Placental epithelial cell (primary cell): ENCODE results near the gene VPS33A. TPM values are rescaled to one million over a fixed set of nuclear protein-coding genes. Genes with fewer than 3 reads are reported as not detected.
A peak's percentile ranks its signal among the peaks of the same experiment; 100 is the strongest.

Source experiments
- small RNA-seq: library from RNA; depleted of rRNA; stranded (forward); fragments of <200 nt; gene quantifications from one replicate; pipeline ENCODE3, GENCODE V24; 2012
- total RNA-seq: library from RNA; depleted of rRNA; stranded (reverse); fragments of >200 nt; gene quantifications from 2 replicates; pipeline ENCODE4 v1.2.3, GENCODE V29; 2012

Gene VPS33A
- 24.3 and 27.2 TPM in 2 replicates for total RNA-seq

DNA sequence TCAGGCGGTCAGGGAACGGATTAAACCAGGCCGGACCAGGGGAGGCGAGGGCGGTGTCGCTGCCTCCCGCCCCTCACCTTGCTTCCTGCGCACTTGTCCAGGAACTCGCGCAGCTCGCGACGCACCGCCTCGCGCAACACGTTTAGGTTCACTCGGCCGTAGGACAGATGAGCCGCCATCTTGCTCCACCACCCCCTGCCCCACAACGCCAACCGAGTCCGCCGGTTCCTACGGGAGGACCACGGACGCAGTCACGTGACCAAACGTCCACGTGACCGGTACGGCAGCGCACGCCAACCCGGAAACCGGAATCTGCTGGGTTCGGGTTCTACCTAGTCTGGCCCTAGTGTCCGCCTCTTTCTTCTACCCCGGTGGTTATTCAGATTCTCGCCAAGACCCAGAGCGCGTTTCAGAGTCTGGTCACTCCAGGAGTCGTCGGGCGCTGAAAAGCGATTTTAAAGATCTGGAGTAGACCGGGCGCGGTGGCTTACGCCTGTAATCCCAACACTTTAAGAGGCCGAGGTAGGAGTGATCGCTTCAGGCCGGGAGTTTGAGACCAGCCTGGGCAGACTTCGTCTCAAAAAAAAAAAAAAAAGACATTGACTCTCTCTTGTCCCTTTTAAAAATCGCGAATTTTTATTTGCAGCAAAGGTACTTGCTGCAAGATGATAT, at the start of gene VPS33A:
TSS of gene VPS33A (minus strand) at position 265 of the 672 bp plus-strand sequence. CDS start at position 179, 86 bp downstream.

DNA sequence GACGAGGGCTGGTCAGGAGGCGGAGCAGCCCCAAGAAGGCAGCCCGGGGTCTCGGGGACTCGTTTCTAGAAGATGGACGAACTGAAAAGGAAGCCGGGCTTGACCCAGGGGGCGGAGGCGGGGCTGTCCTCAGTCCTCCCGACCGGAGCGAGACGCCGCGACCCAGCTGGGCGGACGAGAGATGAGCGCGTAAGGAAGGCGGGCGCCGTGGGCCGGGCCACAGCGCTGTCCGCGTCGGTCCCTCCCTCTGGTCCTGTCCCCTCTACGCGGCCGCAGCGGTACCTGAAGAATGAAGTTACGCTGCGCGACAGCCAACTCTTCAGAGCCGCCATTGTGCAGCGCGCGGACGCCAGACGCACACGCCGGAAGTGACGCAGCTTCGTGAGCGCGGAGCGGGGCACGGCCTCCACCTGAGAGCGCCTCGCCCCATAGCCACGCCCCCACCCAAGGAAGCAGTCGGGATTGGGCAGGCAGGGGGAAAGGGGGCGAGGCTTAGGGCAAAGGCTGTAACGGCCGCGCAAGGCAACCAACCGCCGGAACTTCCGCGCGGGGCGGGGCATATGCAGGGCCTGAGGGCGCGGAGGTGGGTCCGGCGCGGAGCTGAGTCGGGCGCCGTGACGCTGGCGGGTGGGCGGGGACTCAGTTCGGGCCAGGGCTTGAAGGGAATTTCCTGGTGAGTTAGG, 40.5 kb downstream of the VPS33A start, which contains the start of gene DIABLO:
TSS of gene DIABLO (minus strand) at position 370 of the 683 bp plus-strand sequence. CDS start at position 332, 38 bp downstream.

DNA sequence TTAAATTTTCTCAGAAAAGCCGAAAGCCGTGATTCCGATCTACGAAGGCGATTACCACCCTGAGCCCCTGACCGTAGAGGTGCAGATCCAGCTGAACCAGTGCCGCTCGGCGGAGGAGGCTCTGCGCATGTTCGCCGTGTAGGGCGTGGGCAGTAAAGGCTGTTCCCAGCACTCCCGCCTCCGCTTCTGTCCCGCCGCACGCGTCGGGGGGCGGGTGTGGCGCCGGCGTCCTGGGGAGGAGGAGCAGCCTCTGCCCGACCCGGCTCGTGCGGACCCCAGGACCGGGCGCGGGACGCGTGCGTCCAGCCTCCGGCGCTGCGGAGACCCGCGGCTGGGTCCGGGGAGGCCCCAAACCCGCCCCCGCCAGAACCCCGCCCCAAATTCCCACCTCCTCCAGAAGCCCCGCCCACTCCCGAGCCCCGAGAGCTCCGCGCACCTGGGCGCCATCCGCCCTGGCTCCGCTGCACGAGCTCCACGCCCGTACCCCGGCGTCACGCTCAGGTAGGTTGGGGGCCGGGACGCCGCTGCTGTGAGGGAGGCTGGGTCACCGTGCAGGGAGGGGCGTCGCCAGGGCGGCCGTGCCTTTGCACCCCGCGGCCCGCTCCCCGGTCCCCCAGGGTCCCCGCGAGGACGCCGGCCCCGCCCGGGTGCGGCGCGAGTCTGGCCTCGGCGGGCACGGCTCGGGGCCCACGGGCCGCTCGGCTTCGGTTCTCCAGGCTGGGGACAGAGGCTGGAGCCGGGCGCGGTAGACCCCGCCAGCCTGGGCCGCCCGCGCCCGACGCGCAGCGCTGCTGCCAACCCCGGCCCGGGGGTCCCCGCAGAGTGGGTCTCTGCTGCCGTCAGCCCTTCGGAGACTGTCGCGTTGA, 62.8 kb downstream of the VPS33A start, which contains the start of gene B3GNT4:
TSS of gene B3GNT4 (plus strand) at position 409 of the 866 bp plus-strand sequence. CDS start 910 bp downstream, outside the sequence.

DNA sequence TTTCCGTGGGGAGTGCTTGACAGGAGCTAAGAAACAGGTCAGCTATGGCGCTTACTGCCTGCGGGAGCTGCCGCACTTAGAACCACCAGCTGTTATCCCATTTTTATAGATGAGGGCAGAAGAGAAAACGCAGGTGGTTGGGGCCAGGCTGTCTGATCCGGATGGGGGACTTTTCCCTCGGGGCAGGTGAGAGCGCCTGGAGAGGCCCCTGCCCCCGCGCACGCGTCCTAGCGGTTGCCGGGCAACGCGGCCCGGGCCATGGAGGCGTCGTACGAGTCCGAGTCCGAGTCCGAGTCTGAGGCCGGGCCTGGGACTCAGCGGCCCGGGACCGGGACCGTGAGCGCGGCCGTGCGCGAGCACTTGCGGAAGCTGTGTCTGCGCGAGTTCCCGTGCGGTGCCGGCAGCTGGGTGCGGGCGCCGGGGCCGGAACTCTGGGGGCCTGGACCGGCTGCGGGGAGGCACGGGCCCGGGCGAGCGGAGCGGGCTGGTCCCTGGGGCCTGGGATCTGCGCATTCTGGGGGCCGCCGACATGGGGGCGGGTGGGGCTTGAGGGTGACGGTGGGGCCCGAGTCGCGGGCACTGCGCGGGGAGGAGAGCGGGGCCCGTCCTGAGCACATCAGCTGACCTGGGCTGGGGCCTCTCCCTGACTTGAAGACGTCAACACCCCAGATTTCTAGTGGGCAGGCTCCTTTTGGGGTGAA, 83.3 kb downstream of the VPS33A start, which contains the start of gene LRRC43:
TSS of gene LRRC43 (plus strand) at position 237 of the 701 bp plus-strand sequence. CDS start at position 259, 22 bp downstream.

Small RNA genes lying within 50 kb of the gene (small RNA-seq; reads per million reads assigned to genes)
- gene DIABLO: 0.83 reads per million, percentile 49 among the genes with 10 or more reads in this experiment

Other genes starting within 250 kb of the VPS33A start
- gene BCL7A, start 244.6 kb downstream of the VPS33A start, total RNA-seq: 0.54 and 1.2 TPM in 2 replicates
- gene MLXIP, start 187.7 kb downstream of the VPS33A start, total RNA-seq: 11.4 and 15.6 TPM in 2 replicates
- not detected in 2 replicates for gene IL31, start 92.3 kb downstream of the VPS33A start, total RNA-seq
- 0.22 and 1.2 TPM in 2 replicates for gene LRRC43, start 83.4 kb downstream of the VPS33A start, total RNA-seq
- 0.39 and 0.87 TPM in 2 replicates for gene B3GNT4, start 62.8 kb downstream of the VPS33A start, total RNA-seq
- 84.3 and 88.7 TPM in 2 replicates for gene DIABLO, start 40.4 kb downstream of the VPS33A start, total RNA-seq
- gene CLIP1, start 156.2 kb upstream of the VPS33A start, total RNA-seq: 55.6 and 82.4 TPM in 2 replicates
- 18.5 and 20.8 TPM in 2 replicates for gene ZCCHC8, start 234.4 kb upstream of the VPS33A start, total RNA-seq